KBM-7 (cell line): ENCODE data around the gene ATP10A.
"Not testable (repeated sequence)": the region's sequence is repeated elsewhere in the genome, so short reads cannot be mapped to it uniquely, and the experiment has no call there.

Source experiments
- DNase-seq: peaks from one replicate; pipeline ENCODE4 v3.0.0-alpha.2; 2015
- in situ Hi-C: fragments of 300-500 bp; cut with MboI; formaldehyde crosslinking; loops from 2 replicates; pipeline ENCODE4 v1.14.3; 2020; ENCODE audit warnings: low sequenced_read_pairs, low pct_unique_long_range_greater_than_20kb, mixed read lengths

ATP10A gene

GRCh38 chr15:25784876-25785640 is 78.1 kb downstream of the ATP10A start:
- DNase-seq, result no peak
- in situ Hi-C loops, result no loop called here

GRCh38 chr15:25783607-25784540 is 79.3 kb downstream of the ATP10A start:
- DNase-seq, result peak; percentile 51

GRCh38 chr15:25783134-25783533 is 80.0 kb downstream of the ATP10A start:
- no peak for DNase-seq
- in situ Hi-C loops, result no loop called here

More at GRCh38 chr15:25783607-25784540, 79.3 kb downstream of the ATP10A start:
- in situ Hi-C loops, result no loop called here

GRCh38 chr15:25780479-25781255 is 82.5 kb downstream of the ATP10A start:
- no peak for DNase-seq
- in situ Hi-C loops, result no loop called here

- in situ Hi-C loops, result no loop called here
- DNase-seq, result no peak
These were observed 85.0 kb downstream of the ATP10A start for GRCh38 chr15:25778161-25778560.

GRCh38 chr15:25777037-25777436 is 86.1 kb downstream of the ATP10A start:
- in situ Hi-C loops, result no loop called here
- no peak for DNase-seq

GRCh38 chr15:25776071-25776746 is 86.9 kb downstream of the ATP10A start:
- DNase-seq, result no peak
- in situ Hi-C loops, result no loop called here

GRCh38 chr15:25775317-25775912 is 87.7 kb downstream of the ATP10A start:
- in situ Hi-C loops, result no loop called here
- no peak for DNase-seq

GRCh38 chr15:25774871-25775270 is 88.3 kb downstream of the ATP10A start:
- DNase-seq, result no peak
- in situ Hi-C loops, result no loop called here

GRCh38 chr15:25773248-25773647 is 89.9 kb downstream of the ATP10A start:
- in situ Hi-C loops, result no loop called here
- no peak for DNase-seq

- DNase-seq, result no peak
- in situ Hi-C loops, result no loop called here
These were observed 90.6 kb downstream of the ATP10A start for GRCh38 chr15:25772500-25772899.

- DNase-seq, in situ Hi-C loops: not testable (repeated sequence)
These were observed 91.4 kb downstream of the ATP10A start for GRCh38 chr15:25771736-25772135.

GRCh38 chr15:25771338-25771706 is 91.8 kb downstream of the ATP10A start:
- in situ Hi-C loops, result no loop called here

GRCh38 chr15:25770618-25771337 is 92.3 kb downstream of the ATP10A start:
- in situ Hi-C loops, result no loop called here
- no peak for DNase-seq

More at GRCh38 chr15:25771338-25771706, 91.8 kb downstream of the ATP10A start:
- no peak for DNase-seq

- in situ Hi-C loops, result no loop called here
- DNase-seq, result no peak
These were observed 93.1 kb downstream of the ATP10A start for GRCh38 chr15:25770031-25770430.

GRCh38 chr15:25768271-25768670 is 94.9 kb downstream of the ATP10A start:
- in situ Hi-C loops, result no loop called here
- no peak for DNase-seq

GRCh38 chr15:25767356-25768151 is 95.6 kb downstream of the ATP10A start:
- in situ Hi-C loops, result no loop called here
- no peak for DNase-seq
